Fibroblast of the aortic adventitia (primary cell): ENCODE measurements around the gene EXD3. TPM values are rescaled to one million over a fixed set of nuclear protein-coding genes. Genes with fewer than 3 reads are reported as not detected.

Experiments used
- DNase-seq: peaks from one replicate; pipeline ENCODE4 v3.0.0-alpha.2; 2010; ENCODE audit warnings: low read depth
- H3K4me3 ChIP-seq: 2 replicates; pipeline ENCODE4 v1.5.1; 2011; ENCODE audit warnings: low read depth, mild to moderate bottlenecking, control low read depth, low read length, moderate library complexity
- total RNA-seq: library from RNA; depleted of rRNA; stranded (reverse); fragments of >200 nt; gene quantifications from 2 replicates; pipeline ENCODE4 v1.2.3, GENCODE V29; 2012; ENCODE audit warnings: low replicate concordance
- TF ChIP-seq, protein P1 (sequence below): IDR thresholded peaks from 2 replicates; pipeline ENCODE4 v1.5.1; 2011; ENCODE audit warnings: mild to moderate bottlenecking, low read length, control low read depth, inconsistent platforms; ENCODE audit not compliant: insufficient read depth

EXD3 gene
- total RNA-seq, 1 donor: 5.2 TPM

DNA sequence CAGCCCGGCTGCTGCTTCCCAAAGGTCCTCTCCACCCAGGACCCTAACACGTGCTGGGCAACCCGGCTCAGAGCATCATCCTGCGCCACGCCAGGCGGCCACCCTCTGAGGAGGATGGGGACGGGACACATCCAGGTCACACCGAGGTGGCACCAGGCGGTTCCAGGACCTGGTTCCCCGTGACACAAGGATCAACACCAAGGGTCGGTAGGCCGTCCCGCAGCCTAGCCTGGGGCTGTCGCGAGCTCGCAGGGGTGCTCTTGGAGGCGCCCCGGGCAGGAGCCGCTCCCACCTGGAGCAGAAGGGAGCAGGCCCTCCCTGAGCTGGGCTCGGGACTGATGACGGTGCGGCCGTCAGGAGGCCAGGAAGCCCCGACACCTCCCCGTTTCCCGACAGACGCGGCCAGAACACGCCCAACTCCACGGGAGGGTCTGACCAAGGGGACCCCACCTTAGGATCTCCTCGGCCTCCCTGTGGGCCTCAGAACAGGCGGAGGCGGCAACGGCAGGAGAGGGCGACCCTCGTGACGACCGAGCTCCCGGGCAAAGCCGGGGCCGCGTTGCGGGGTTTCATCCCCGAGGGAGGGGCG, 6.3 kb downstream of the EXD3 start:
- no peak overlapping the region for H3K4me3 ChIP-seq
- DNase-seq: no peak
- TF ChIP-seq, protein P1, sequence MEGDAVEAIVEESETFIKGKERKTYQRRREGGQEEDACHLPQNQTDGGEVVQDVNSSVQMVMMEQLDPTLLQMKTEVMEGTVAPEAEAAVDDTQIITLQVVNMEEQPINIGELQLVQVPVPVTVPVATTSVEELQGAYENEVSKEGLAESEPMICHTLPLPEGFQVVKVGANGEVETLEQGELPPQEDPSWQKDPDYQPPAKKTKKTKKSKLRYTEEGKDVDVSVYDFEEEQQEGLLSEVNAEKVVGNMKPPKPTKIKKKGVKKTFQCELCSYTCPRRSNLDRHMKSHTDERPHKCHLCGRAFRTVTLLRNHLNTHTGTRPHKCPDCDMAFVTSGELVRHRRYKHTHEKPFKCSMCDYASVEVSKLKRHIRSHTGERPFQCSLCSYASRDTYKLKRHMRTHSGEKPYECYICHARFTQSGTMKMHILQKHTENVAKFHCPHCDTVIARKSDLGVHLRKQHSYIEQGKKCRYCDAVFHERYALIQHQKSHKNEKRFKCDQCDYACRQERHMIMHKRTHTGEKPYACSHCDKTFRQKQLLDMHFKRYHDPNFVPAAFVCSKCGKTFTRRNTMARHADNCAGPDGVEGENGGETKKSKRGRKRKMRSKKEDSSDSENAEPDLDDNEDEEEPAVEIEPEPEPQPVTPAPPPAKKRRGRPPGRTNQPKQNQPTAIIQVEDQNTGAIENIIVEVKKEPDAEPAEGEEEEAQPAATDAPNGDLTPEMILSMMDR: no peak

DNA sequence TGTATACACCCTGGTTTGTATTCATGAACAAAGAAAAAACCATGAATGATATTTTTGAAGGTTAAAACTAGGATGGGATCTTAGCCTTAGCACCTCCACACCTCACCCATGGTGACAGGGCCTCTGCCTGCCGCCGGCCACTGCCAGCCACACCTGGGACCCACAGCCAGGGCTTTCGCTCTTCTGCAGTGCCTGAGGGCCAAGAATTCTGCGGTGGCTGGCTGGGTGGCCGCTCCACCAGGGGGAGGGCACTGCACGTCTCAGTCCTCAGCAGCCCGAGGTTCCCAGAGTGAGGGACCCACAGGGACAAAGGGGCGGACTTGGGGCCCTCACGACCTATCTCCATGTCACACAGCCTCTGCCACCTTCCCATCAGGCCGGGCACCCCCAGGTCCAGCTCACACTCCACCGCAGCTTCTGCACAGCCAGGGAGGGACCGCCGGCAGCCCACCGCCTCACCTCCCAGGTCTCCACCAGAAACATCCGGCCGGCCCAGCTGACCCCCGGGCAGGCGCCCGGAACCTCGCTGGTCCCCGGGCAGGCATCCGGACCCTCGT, 6.9 kb downstream of the EXD3 start:
- H3K4me3 ChIP-seq: no peak overlapping the region
- TF ChIP-seq, protein P1: no peak
- no peak for DNase-seq

DNA sequence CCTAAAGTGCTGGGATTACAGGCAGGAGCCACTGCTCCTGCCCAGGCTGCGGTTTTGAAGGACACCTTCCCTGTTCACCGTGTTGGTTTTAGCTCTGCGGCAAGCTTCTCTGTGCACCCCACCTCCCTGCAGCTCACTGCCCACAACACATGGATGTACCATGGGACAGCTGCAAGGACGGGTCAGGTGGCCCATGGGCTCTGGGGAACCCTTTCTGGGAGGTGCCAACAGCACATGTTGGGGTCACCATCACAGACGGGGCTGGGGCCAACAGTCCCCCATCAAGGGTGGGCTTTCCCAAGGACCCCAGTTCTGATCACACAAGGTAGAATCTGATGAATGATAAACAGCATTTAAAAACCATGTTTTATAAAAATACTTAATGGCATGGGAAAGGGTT, 7.5 kb downstream of the EXD3 start:
- TF ChIP-seq, protein P1: no peak
- DNase-seq: no peak
- H3K4me3 ChIP-seq: no peak overlapping the region

DNA sequence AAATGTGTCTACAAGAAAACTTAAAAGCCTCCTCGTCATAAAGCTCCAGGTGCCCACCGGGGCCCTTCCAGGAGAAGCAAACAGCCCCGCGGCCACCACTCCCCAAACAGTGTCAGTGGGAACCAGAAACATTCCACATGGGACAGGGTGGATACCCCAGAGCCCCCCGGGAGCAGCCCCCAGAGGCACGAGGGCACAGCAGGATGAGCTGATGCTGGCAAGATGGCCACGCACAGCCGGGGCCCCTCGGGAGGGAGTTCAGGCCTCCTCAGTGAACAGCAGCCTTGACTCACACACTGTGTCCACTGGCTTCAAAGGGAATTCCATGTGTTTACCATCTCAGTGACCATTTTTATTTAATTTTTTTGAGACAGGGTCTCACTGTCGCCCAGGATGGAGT, 10.5 kb downstream of the EXD3 start:
- H3K4me3 ChIP-seq: no peak overlapping the region
- TF ChIP-seq, protein P1: no peak
- no peak for DNase-seq

DNA sequence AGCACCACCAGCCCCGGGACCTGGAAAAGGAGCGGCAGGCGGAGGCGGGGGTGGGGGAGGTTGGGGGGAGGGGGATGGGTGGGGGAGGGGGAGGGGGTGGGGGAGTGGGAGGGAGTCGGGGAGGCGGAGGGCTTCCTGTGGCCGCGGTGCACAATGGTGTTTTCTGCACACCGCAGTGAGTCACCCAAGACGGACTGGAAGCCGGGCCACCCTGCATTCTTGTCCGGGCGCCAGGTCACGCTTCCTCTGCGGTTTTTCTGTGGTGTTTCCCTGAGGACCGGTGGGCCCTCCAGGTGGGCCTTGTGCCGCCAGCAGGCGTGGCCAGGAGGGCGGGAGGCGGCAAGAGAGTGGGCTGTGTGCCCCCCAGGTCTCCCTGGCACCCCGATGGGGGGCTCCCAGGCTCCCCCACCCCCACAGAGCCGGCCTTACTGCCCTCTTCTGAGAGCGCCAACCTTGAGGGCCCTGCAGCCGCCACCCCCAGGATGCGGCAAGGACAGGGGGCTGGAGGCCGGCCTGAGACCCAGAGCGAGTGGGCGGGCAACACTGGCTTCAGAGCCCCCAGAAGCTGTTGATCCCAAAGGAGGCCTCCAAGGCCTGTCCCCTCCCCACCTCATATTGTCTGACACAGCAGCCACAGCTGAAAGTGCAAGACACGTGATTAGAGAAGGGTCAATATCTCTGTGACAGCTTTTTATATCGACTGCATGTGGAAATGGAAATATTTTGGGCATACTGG, 11.1 kb downstream of the EXD3 start:
- TF ChIP-seq, protein P1: no peak
- no peak overlapping the region for H3K4me3 ChIP-seq
- peak; percentile 90 for DNase-seq

DNA sequence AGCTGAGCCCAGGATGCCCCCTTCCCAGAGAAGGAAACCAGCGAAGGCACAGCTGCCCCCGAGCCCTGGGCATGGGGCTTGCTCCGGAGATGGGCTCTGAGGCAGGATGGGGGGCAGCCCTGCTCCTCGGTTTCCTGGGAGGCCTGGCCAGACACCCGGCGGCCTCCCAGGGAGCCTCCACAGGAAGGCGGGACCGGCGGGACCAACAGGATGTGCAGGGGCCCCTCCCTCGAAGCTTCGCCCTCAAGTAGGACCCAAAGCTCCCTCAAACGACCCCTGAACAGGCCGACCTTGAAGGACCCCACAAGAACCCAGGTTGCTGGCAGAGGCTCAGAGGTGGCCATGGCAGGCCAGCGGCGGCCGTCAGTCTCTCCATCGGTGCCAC, 11.7 kb downstream of the EXD3 start:
- H3K4me3 ChIP-seq: no peak overlapping the region
- TF ChIP-seq, protein P1: no peak

More for the DNA sequence above, 11.7 kb downstream of the EXD3 start:
- no peak for DNase-seq
